Endodermal cell (in vitro differentiated cells): ENCODE data around the gene ZFYVE9. TPM values are rescaled to one million over a fixed set of nuclear protein-coding genes. Genes with fewer than 3 reads are reported as not detected.

Experiments used
- DNase-seq: peaks from one replicate; pipeline ENCODE4 v3.0.0-alpha.2; 2017
- H3K27ac ChIP-seq: 2 replicates; pipeline ENCODE4 v1.5.1; 2013; ENCODE audit warnings: mild to moderate bottlenecking, low read depth, low read length, moderate library complexity
- H3K27me3 ChIP-seq: 2 replicates; pipeline ENCODE4 v1.6.1; 2013; ENCODE audit warnings: mild to moderate bottlenecking, low read length, moderate library complexity; ENCODE audit not compliant: insufficient read depth, control insufficient read depth, poor library complexity, severe bottlenecking
- H3K36me3 ChIP-seq: 2 replicates; pipeline ENCODE4 v1.7.0; 2013; ENCODE audit warnings: mild to moderate bottlenecking, low read length, moderate library complexity; ENCODE audit not compliant: control insufficient read depth, insufficient read depth
- H3K4me1 ChIP-seq: one replicate; pipeline ENCODE4 v1.7.0; 2013; ENCODE audit warnings: low read length; ENCODE audit not compliant: control insufficient read depth, insufficient read depth
- H3K4me3 ChIP-seq: 2 replicates; pipeline ENCODE4 v1.5.1; 2013; ENCODE audit warnings: mild to moderate bottlenecking, low read length, moderate library complexity
- H3K9ac ChIP-seq: 2 replicates; pipeline ENCODE4 v1.6.1; 2013; ENCODE audit warnings: mild to moderate bottlenecking, low read length, moderate library complexity; ENCODE audit not compliant: poor library complexity, severe bottlenecking; ENCODE audit errors: extremely low read depth
- H3K9me3 ChIP-seq: 2 replicates; pipeline ENCODE4 v1.6.1; 2013; ENCODE audit warnings: mild to moderate bottlenecking, low read length, moderate library complexity; ENCODE audit not compliant: control insufficient read depth
- H3K27ac Mint-ChIP-seq: 2 replicates; pipeline ENCODE4 v1.8.0; 2020; ENCODE audit warnings: mixed read lengths
- H3K27me3 Mint-ChIP-seq: 2 replicates; pipeline ENCODE4 v1.8.0; 2021; ENCODE audit warnings: mild to moderate bottlenecking, mixed read lengths; ENCODE audit not compliant: insufficient read depth
- H3K36me3 Mint-ChIP-seq: 2 replicates; pipeline ENCODE4 v1.8.0; 2020; ENCODE audit warnings: low read depth, mixed read lengths
- H3K4me1 Mint-ChIP-seq: 2 replicates; pipeline ENCODE4 v1.8.0; 2020; ENCODE audit warnings: mixed read lengths
- H3K4me3 Mint-ChIP-seq: 2 replicates; pipeline ENCODE4 v1.8.0; 2020; ENCODE audit warnings: mild to moderate bottlenecking, moderate library complexity, mixed read lengths
- H3K9me3 Mint-ChIP-seq: 2 replicates; pipeline ENCODE4 v1.8.0; 2020; ENCODE audit warnings: mild to moderate bottlenecking, mixed read lengths
- CTCF ChIP-seq: fragments of 200-600 bp; sonication (generic); conservative IDR thresholded peaks from 2 replicates; pipeline ENCODE4 v1.5.0; 2021; ENCODE audit warnings: antibody characterized with exemption, mild to moderate bottlenecking
- WGBS, 2 experiments: methylation state at CpG; one replicate each; pipeline versions ENCODE4 v1.1.5 to v1.1.7; 2013; ENCODE audit warnings: missing lambda C conversion rate in 2 of 2, mixed read lengths in 1 of 2; ENCODE audit not compliant: insufficient coverage in 1 of 2, insufficient read length in 1 of 2; 5-methylcytosine and 5-hydroxymethylcytosine counted together
- total RNA-seq, 2 donors: library from RNA; stranded (reverse); fragmentation: NEBNext Ultra II Directional in 1 of 2; extraction: Animal tissue kit (Norgen Biotek cat#: 25700) in 1 of 2; gene quantifications; 2 replicates in 1 of 2; 3 replicates in 1 of 2; pipeline ENCODE4 v1.2.1, GENCODE V29; 2021

ZFYVE9 gene
- total RNA-seq, 2 donors from 2014 or later, result 34.3 to 40.5 TPM

GRCh38 chr1:52321061-52321460 lies 179.2 kb downstream of the ZFYVE9 start:
- H3K4me1 Mint-ChIP-seq, result peaks cover 6% of the 10 kb centered on the region
- no peak for DNase-seq
- WGBS, 2 experiments, result 99 to 100% methylated on average over 2 of the region's 2 CpGs
- no peak overlapping the region for H3K27ac Mint-ChIP-seq
- no peak overlapping the region for H3K9ac ChIP-seq
- H3K9me3 ChIP-seq, result no peaks in the 10 kb centered on the region
- no peaks in the 10 kb centered on the region for H3K4me1 ChIP-seq
- no peaks in the 10 kb centered on the region for H3K27me3 ChIP-seq
- H3K4me3 ChIP-seq, result no peak overlapping the region
- TF ChIP-seq CTCF, result no peak
- no peaks in the 10 kb centered on the region for H3K9me3 Mint-ChIP-seq
- peaks cover 17% of the 10 kb centered on the region for H3K36me3 Mint-ChIP-seq
- H3K27ac ChIP-seq, result no peak overlapping the region
- H3K27me3 Mint-ChIP-seq, result no peaks in the 10 kb centered on the region
- H3K36me3 ChIP-seq, result no peaks in the 10 kb centered on the region
- no peak overlapping the region for H3K4me3 Mint-ChIP-seq

GRCh38 chr1:52323731-52324130 lies 181.8 kb downstream of the ZFYVE9 start:
- Mint-ChIP-seq H3K27me3 (no peaks in the 10 kb centered on the region), H3K9me3 (no peaks in the 10 kb centered on the region), H3K4me1 (peaks cover 10% of the 10 kb centered on the region), H3K36me3 (peaks cover 17% of the 10 kb centered on the region), H3K4me3 (no peak overlapping the region), H3K27ac (no peak overlapping the region)
- Histone ChIP-seq H3K36me3 (no peaks in the 10 kb centered on the region), H3K9ac (no peak overlapping the region), H3K9me3 (no peaks in the 10 kb centered on the region), H3K4me3 (no peak overlapping the region), H3K27ac (no peak overlapping the region), H3K27me3 (no peaks in the 10 kb centered on the region), H3K4me1 (no peaks in the 10 kb centered on the region)
- no peak for TF ChIP-seq CTCF
- DNase-seq, result no peak
- 98 to 100% methylated on average over 4 to 8 of the region's 8 CpGs for WGBS, 2 experiments

GRCh38 chr1:52325786-52326185 lies 183.9 kb downstream of the ZFYVE9 start:
- no peak overlapping the region for H3K27ac Mint-ChIP-seq
- WGBS, 2 experiments, result 41 to 68% methylated on average over 3 to 5 of the region's 5 CpGs
- no peak for DNase-seq
- H3K4me1 ChIP-seq, result no peaks in the 10 kb centered on the region
- no peaks in the 10 kb centered on the region for H3K9me3 Mint-ChIP-seq
- TF ChIP-seq CTCF, result no peak
- no peak overlapping the region for H3K4me3 ChIP-seq
- H3K36me3 ChIP-seq, result no peaks in the 10 kb centered on the region
- no peak overlapping the region for H3K27ac ChIP-seq
- H3K27me3 Mint-ChIP-seq, result no peaks in the 10 kb centered on the region
- peaks cover 22% of the 10 kb centered on the region for H3K36me3 Mint-ChIP-seq
- no peak overlapping the region for H3K4me3 Mint-ChIP-seq
- H3K9ac ChIP-seq, result no peak overlapping the region
- H3K9me3 ChIP-seq, result no peaks in the 10 kb centered on the region
- no peaks in the 10 kb centered on the region for H3K27me3 ChIP-seq
- peaks cover 11% of the 10 kb centered on the region for H3K4me1 Mint-ChIP-seq
